ENCODE measurements around the gene EEIG1. TPM values are rescaled to one million over a fixed set of nuclear protein-coding genes. Genes with fewer than 3 reads are reported as not detected.

EEIG1 gene
- total RNA-seq, 4 donors from 2014 or later: 33.9 to 53.8 (median 50.2) TPM

DNA sequence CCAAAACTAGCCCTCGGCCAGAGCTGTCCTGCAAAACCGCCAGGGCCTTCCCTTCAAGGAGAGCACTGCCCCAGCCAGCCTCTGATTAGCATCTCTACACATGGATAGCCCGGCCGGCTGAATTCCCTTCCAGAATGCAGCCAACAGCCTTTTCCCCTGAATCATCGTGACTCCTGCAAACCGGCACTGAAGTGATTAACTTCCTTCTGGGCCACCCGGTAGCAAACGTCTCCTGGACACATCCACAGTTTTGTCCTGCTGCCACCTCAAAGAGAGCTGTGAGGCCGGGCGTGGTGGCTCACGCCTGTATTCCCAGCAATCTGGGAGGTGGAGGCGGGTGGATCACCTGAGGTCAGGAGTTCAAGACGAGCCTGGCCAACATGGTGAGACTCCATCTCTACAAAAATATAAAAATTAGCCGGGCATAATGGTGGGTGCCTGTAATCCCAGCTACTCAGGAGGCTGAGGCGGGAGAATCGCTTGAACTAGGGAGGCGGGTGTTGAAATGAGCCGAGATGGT is 21.1 kb upstream of the EEIG1 start:
- WGBS, 2 donors: 64 to 67% methylated on average over 18 of the region's 18 CpGs
- H3K27ac ChIP-seq: no peak overlapping the region

DNA sequence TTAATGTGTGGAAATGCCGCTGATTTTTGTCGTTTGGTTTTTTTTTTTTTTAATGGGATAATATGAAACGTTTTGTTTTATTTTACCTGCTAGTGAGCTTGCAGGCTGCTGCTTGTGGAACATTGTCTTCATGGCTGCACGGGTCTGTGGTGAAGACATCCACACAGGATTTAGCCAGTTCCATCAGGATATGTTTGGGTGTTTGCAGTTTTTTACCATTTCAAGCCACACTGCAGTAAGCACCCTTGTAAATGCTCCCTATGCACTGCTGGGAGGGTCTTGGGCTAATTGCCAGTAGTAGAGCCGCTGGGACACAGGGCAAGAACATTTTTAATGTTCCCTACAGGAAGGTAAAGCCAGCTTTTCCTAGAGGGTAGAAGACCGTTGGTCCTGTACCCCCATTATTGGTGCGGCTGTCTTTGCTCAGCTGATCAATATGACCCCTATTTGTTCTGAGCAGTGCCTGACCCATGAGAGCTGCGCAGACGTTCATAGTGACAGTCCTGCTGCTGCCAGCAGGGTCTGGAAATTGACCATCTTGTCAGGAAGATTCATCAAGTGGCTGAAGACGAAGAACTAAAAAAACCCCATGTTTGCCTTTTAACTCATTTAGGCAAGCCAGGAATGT is 20.5 kb upstream of the EEIG1 start:
- H3K27ac ChIP-seq: no peak overlapping the region
- no peak overlapping the region for H3K4me3 ChIP-seq
- no peaks in the 10 kb centered on the region for H3K27me3 ChIP-seq
- H3K4me1 ChIP-seq: peaks cover 0 to 12% (median 3%) of the 10 kb centered on the region in 4 donors
- 68 to 69% methylated on average over 10 of the region's 10 CpGs for WGBS, 2 donors
- no peak for TF ChIP-seq POLR2A (IDR thresholded peaks at IDR 0.05)
- no peak for TF ChIP-seq EP300 (IDR thresholded peaks at IDR 0.05)
- TF ChIP-seq, protein P1, sequence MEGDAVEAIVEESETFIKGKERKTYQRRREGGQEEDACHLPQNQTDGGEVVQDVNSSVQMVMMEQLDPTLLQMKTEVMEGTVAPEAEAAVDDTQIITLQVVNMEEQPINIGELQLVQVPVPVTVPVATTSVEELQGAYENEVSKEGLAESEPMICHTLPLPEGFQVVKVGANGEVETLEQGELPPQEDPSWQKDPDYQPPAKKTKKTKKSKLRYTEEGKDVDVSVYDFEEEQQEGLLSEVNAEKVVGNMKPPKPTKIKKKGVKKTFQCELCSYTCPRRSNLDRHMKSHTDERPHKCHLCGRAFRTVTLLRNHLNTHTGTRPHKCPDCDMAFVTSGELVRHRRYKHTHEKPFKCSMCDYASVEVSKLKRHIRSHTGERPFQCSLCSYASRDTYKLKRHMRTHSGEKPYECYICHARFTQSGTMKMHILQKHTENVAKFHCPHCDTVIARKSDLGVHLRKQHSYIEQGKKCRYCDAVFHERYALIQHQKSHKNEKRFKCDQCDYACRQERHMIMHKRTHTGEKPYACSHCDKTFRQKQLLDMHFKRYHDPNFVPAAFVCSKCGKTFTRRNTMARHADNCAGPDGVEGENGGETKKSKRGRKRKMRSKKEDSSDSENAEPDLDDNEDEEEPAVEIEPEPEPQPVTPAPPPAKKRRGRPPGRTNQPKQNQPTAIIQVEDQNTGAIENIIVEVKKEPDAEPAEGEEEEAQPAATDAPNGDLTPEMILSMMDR (IDR thresholded peaks at IDR 0.05): no peak
- no peaks in the 10 kb centered on the region for H3K36me3 ChIP-seq
- H3K9me3 ChIP-seq: no peaks in the 10 kb centered on the region
- DNase-seq (ENCODE audit: low spot score in 2 of 2): no peak

More for the DNA sequence above, 21.1 kb upstream of the EEIG1 start:
- H3K36me3 ChIP-seq: no peaks in the 10 kb centered on the region
- H3K4me1 ChIP-seq: peaks cover 0 to 16% (median 3%) of the 10 kb centered on the region in 4 donors
- no peaks in the 10 kb centered on the region for H3K9me3 ChIP-seq
- H3K4me3 ChIP-seq: no peak overlapping the region
- DNase-seq (ENCODE audit: low spot score in 2 of 2): no peak
- TF ChIP-seq EP300 (IDR thresholded peaks at IDR 0.05): no peak
- no peak for TF ChIP-seq POLR2A (IDR thresholded peaks at IDR 0.05)
- TF ChIP-seq, protein P1 (IDR thresholded peaks at IDR 0.05): no peak
- H3K27me3 ChIP-seq: no peaks in the 10 kb centered on the region

DNA sequence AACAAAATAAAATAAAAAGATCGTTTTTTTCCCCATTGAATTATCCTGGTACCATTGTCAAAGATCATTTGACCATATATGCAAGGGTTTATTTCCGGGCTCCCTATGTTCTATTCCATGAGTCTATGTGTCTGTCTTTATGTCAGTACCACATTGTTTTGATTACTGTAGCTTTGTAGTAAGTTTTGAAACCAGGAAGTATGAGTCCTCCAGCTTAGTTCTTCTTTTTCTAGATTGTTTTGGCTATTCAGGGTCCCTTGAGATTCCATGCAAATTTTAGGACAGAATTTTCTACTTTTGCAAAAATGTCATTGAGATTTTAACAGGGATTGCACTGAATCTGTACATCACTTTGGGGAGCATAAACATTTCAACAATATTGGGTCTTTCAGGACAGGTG is 18.7 kb upstream of the EEIG1 start:
- H3K36me3 ChIP-seq: no peaks in the 10 kb centered on the region
- peaks cover 0 to 4% (median 0%) of the 10 kb centered on the region in 4 donors for H3K4me1 ChIP-seq
- WGBS, 2 donors: 95% methylated on average over 2 of the region's 2 CpGs
- no peak overlapping the region for H3K27ac ChIP-seq
- no peak overlapping the region for H3K4me3 ChIP-seq
- no peaks in the 10 kb centered on the region for H3K9me3 ChIP-seq
- TF ChIP-seq, protein P1 (IDR thresholded peaks at IDR 0.05): no peak
- TF ChIP-seq EP300 (IDR thresholded peaks at IDR 0.05) (no peak), POLR2A (IDR thresholded peaks at IDR 0.05) (no peak)
- DNase-seq (ENCODE audit: low spot score in 2 of 2): no peak
- no peaks in the 10 kb centered on the region for H3K27me3 ChIP-seq

DNA sequence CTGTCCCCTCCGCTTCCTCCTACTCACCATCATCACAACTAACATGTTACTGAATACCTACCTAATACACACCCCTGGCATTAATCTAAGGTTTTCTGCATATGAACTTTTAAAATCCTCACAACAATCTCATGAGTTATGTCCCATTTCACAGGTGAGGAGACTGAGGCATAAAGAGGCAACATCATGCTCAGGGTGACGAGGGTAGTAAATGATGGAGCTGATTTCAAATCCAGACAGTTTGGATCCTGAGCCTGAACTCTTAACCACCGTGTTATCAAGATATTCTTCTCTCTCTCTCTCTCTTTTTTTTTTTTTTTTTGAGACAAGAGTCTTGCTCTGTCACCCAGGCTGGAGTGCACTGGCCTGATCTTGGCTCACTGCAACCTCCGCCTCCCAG is 12.9 kb upstream of the EEIG1 start:
- H3K27me3 ChIP-seq: no peaks in the 10 kb centered on the region
- H3K27ac ChIP-seq: no peak overlapping the region
- no peaks in the 10 kb centered on the region for H3K36me3 ChIP-seq
- H3K4me3 ChIP-seq: no peak overlapping the region
- no peaks in the 10 kb centered on the region for H3K9me3 ChIP-seq
- WGBS, 2 donors: 85% methylated on average over 4 of the region's 4 CpGs
- DNase-seq (ENCODE audit: low spot score in 2 of 2): no peak
- no peak for TF ChIP-seq POLR2A (IDR thresholded peaks at IDR 0.05)
- TF ChIP-seq EP300 (IDR thresholded peaks at IDR 0.05): no peak
- TF ChIP-seq, protein P1 (IDR thresholded peaks at IDR 0.05): no peak
- H3K4me1 ChIP-seq: no peaks in the 10 kb centered on the region

DNA sequence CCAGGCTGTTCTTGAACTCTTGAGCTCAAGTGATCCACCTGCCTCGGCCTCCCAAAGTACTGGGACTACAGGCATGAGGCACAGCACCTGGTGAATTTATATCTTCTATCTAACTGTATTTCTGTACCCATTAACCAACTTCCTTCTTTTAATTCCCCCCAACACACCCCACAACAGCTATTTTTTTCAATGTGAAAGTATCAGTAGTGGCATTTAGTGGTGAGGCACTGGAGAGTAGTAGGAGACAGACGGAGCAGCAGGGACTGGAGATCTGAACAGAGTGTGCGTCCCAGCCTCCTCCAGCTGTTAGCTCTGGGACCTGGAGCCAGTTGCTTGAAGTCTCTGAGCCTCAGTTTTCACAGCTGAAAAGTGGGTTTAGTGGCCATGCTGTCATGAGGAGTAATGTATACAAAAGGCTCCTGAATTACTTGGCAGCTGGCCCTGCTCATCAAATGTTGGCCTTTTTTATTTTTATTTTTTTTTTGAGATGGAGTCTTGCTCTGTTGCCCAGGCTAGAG is 11.0 kb upstream of the EEIG1 start:
- TF ChIP-seq, protein P1 (IDR thresholded peaks at IDR 0.05): no peak
- TF ChIP-seq POLR2A (IDR thresholded peaks at IDR 0.05) (no peak), EP300 (IDR thresholded peaks at IDR 0.05) (no peak)
- H3K4me3 ChIP-seq: no peak overlapping the region
- H3K36me3 ChIP-seq: no peaks in the 10 kb centered on the region
- no peaks in the 10 kb centered on the region for H3K27me3 ChIP-seq
- no peaks in the 10 kb centered on the region for H3K4me1 ChIP-seq
- WGBS, 2 donors: 94 to 100% methylated on average over 3 of the region's 3 CpGs
- H3K9me3 ChIP-seq: no peaks in the 10 kb centered on the region
- no peak for DNase-seq (ENCODE audit: low spot score in 2 of 2)
- H3K27ac ChIP-seq: no peak overlapping the region

Measured in tibial nerve (tissue), 4 donors.